RWPE2 (cell line): ENCODE results near the gene PTRH1.

ENCODE experiments used
- ATAC-seq: fragments of 200-7000 bp; cut with Tn5 transposase; 3 replicates; pipeline ENCODE4 v1.9.1; 2021; ENCODE audit warnings: low read depth
- DNase-seq: peaks from one replicate; pipeline ENCODE4 v3.0.0-alpha.2; 2020; ENCODE audit warnings: low spot score
- H3K27ac ChIP-seq: fragments of 450-650 bp; 2 replicates; pipeline ENCODE4 v1.5.1; 2017; ENCODE audit warnings: mild to moderate bottlenecking; ENCODE audit not compliant: poor library complexity, severe bottlenecking
- H3K27me3 ChIP-seq: fragments of 250-450 bp; sonication (Bioruptor Pico); 2 replicates; pipeline ENCODE4 v1.5.1; 2021; ENCODE audit warnings: mild to moderate bottlenecking, moderate library complexity; ENCODE audit not compliant: insufficient read depth, poor library complexity, severe bottlenecking
- H3K36me3 ChIP-seq: fragments of 250-450 bp; sonication (Bioruptor Pico); 2 replicates; pipeline ENCODE4 v1.5.1; 2020; ENCODE audit warnings: low read depth, mild to moderate bottlenecking, moderate library complexity
- H3K4me1 ChIP-seq: fragments of 250-450 bp; sonication (Bioruptor Pico); 2 replicates; pipeline ENCODE4 v1.5.1; 2021; ENCODE audit warnings: mild to moderate bottlenecking, moderate library complexity; ENCODE audit not compliant: insufficient read depth, poor library complexity, severe bottlenecking
- H3K4me3 ChIP-seq: fragments of 250-450 bp; sonication (Bioruptor Pico); 2 replicates; pipeline ENCODE4 v1.5.1; 2021; ENCODE audit warnings: mild to moderate bottlenecking, moderate library complexity; ENCODE audit not compliant: severe bottlenecking
- H3K9me3 ChIP-seq: fragments of 250-450 bp; sonication (Bioruptor Pico); 2 replicates; pipeline ENCODE4 v1.5.1; 2021; ENCODE audit warnings: mild to moderate bottlenecking, moderate library complexity; ENCODE audit not compliant: severe bottlenecking
- TF ChIP-seq, protein P1 (sequence below): fragments of 450-650 bp; IDR thresholded peaks from one replicate; pipeline ENCODE4 v1.5.1; 2017; ENCODE audit warnings: mild to moderate bottlenecking, moderate library complexity; ENCODE audit not compliant: poor library complexity, severe bottlenecking

The PTRH1 gene

DNA sequence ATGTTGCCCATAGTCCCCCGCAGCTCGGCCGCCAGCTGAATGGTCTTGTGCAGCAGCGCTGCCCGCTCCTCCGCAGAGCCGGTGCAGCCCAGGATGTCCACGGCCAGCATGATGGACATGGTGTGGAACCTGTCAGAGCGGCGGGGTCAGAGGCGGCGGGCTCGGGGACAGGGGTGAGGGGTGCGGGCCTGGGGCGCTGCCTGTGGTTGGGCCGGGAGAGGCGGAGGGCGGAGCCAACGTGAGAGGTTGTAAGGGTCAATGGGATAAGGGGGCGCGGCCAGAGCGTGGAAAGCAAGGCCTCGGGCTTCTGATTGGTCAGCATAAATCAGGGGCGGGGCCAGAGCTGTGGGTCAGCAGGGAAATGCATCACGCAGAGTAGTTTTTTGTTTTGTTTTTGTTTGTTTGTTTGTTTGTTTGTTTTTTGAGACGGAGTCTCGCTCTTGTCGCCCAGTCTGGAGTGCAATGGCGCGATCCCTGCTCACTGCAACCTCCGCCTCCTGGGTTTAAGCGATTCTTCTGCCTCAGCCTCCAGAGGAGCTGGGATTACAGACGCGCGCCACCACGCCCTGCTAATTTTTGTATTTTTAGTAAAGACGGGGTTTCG is 26.5 kb upstream of the PTRH1 start:
- peak overlapping the region; percentile 38 for H3K27ac ChIP-seq
- H3K4me1 ChIP-seq, result peaks cover 13% of the 10 kb centered on the region
- no peak for ATAC-seq
- no peak overlapping the region for H3K4me3 ChIP-seq
- DNase-seq, result no peak
- TF ChIP-seq, protein P1, sequence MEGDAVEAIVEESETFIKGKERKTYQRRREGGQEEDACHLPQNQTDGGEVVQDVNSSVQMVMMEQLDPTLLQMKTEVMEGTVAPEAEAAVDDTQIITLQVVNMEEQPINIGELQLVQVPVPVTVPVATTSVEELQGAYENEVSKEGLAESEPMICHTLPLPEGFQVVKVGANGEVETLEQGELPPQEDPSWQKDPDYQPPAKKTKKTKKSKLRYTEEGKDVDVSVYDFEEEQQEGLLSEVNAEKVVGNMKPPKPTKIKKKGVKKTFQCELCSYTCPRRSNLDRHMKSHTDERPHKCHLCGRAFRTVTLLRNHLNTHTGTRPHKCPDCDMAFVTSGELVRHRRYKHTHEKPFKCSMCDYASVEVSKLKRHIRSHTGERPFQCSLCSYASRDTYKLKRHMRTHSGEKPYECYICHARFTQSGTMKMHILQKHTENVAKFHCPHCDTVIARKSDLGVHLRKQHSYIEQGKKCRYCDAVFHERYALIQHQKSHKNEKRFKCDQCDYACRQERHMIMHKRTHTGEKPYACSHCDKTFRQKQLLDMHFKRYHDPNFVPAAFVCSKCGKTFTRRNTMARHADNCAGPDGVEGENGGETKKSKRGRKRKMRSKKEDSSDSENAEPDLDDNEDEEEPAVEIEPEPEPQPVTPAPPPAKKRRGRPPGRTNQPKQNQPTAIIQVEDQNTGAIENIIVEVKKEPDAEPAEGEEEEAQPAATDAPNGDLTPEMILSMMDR, result no peak
- no peaks in the 10 kb centered on the region for H3K36me3 ChIP-seq
- no peaks in the 10 kb centered on the region for H3K9me3 ChIP-seq
- H3K27me3 ChIP-seq, result no peaks in the 10 kb centered on the region

DNA sequence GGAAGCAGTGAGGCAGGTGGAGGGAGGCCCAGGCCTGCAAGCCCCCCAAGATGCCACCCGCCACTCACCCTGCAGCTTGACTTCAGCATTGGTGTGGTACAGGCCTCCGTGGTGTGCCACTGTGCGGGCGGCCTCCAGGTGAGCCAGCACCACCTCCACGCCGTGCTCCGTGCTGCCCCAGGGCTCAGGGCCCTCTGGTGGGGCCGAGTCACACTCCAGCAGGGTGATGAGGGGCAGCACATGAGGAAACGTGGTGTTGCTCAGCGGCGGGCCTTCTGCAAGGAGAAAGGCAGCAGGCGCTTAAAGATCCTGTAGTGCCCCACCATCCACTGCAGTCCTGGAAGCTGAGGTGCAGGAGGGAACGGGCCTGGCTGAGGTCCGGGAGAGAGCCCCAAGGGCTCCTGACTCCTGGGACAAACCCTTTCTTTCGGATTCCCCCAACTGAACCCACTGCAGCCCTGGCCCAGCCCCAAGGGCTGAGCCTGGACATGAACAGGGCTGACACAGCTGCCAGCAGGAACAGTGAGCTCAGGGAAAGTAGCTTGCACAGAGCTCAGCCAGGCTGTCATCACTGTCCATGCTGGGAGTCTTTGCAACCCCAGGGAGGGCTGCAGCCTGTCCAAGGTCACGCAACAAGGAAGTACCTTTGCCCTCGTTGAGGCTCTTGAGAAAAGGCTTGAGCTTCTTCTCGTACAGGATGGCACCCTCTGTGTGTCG is 24.3 kb upstream of the PTRH1 start:
- TF ChIP-seq, protein P1, result no peak
- peaks cover 13% of the 10 kb centered on the region for H3K4me1 ChIP-seq
- ATAC-seq, result no peak
- H3K27me3 ChIP-seq, result no peaks in the 10 kb centered on the region
- DNase-seq, result no peak
- H3K9me3 ChIP-seq, result no peaks in the 10 kb centered on the region
- H3K27ac ChIP-seq, result peak overlapping the region; percentile 38
- H3K4me3 ChIP-seq, result no peak overlapping the region
- H3K36me3 ChIP-seq, result no peaks in the 10 kb centered on the region

DNA sequence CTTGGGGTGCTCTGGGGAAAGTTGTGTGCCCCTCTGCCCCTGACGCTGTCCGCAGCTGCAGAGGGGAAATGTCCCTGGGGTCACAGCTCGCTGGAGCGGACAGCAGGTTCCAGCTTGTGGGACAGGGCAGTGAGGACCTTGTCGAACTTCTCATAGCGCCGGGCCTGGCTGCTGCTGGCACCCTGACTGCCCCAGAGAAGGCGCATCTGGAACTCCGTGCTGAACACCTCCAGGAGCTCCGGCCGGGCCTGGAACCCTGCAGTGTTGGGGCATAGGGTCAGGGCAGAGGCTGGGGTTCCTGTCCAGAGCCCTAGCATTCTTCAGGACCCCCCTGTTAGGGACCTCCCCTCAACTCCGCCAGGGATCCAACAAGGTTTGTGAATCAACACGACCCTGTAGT is 23.2 kb upstream of the PTRH1 start:
- H3K4me3 ChIP-seq, result no peak overlapping the region
- H3K9me3 ChIP-seq, result no peaks in the 10 kb centered on the region
- no peaks in the 10 kb centered on the region for H3K36me3 ChIP-seq
- DNase-seq (no peak), ATAC-seq (no peak)
- H3K27me3 ChIP-seq, result no peaks in the 10 kb centered on the region
- H3K27ac ChIP-seq, result no peak overlapping the region
- H3K4me1 ChIP-seq, result peaks cover 13% of the 10 kb centered on the region
- TF ChIP-seq, protein P1, result no peak

DNA sequence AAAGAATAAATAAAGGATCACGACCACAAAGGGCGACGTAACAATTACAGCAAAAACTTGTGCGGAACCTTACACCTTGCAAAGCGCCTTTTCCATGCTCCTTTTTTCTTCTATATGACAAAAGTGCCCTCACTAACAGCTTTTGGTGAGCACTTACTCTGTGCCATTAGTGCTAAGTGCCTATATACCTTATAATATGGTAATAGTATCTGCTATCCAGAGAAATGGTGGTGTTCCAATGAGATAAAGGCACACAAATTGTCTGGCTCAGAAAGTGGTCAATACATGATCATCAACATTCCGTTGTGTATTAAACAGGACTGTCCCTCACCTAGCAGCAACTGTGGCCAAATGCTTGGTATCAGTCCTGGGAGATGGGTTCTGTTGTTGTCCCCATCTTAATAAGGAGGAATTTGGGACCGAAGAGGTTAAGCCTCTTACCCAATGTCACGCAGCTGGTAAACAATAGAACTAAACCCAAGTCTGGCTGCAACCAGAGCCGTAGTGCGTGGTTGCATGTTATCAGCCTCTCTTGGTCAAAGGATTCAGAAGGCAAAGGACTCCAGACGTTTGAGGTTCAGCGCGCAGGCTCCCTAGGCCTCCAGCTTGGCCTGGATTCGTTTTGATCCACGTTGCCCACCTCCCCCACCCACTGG is 20.2 kb upstream of the PTRH1 start:
- Histone ChIP-seq H3K4me3 (no peak overlapping the region), H3K36me3 (no peaks in the 10 kb centered on the region), H3K27ac (no peak overlapping the region), H3K9me3 (no peaks in the 10 kb centered on the region), H3K4me1 (peaks cover 8% of the 10 kb centered on the region), H3K27me3 (no peaks in the 10 kb centered on the region)
- peak; percentile 3; the same call in 1 of the 3 replicates for ATAC-seq
- no peak for DNase-seq
- TF ChIP-seq, protein P1, result peak; percentile 46
